Right kidney (tissue), 9 donors: ENCODE measurements around the gene TEX19.
A peak's percentile ranks its signal among the peaks of the same experiment; 100 is the strongest.

Experiments used
- DNase-seq: peaks from one replicate; pipeline ENCODE4 v3.0.0-alpha.2; 2016
- long read RNA-seq, 8 donors: transcript quantifications; one replicate each; lab custom pipeline, GENCODE V29; 2026

The TEX19 gene, protein sequence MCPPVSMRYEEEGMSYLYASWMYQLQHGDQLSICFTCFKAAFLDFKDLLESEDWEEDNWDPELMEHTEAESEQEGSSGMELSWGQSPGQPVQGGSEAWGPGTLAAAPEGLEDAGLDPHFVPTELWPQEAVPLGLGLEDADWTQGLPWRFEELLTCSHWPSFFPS
- long read RNA-seq, donor 1, result 0 reads
- long read RNA-seq, donor 2, result 0 reads
- long read RNA-seq, donor 3, result 0 reads
- long read RNA-seq, donor 4, result 0 reads
- long read RNA-seq, donor 5, result 0 reads
- long read RNA-seq, donor 6, result 0 reads
- long read RNA-seq, donor 7, result 0 reads
- long read RNA-seq, donor 8, result 0 reads

DNA sequence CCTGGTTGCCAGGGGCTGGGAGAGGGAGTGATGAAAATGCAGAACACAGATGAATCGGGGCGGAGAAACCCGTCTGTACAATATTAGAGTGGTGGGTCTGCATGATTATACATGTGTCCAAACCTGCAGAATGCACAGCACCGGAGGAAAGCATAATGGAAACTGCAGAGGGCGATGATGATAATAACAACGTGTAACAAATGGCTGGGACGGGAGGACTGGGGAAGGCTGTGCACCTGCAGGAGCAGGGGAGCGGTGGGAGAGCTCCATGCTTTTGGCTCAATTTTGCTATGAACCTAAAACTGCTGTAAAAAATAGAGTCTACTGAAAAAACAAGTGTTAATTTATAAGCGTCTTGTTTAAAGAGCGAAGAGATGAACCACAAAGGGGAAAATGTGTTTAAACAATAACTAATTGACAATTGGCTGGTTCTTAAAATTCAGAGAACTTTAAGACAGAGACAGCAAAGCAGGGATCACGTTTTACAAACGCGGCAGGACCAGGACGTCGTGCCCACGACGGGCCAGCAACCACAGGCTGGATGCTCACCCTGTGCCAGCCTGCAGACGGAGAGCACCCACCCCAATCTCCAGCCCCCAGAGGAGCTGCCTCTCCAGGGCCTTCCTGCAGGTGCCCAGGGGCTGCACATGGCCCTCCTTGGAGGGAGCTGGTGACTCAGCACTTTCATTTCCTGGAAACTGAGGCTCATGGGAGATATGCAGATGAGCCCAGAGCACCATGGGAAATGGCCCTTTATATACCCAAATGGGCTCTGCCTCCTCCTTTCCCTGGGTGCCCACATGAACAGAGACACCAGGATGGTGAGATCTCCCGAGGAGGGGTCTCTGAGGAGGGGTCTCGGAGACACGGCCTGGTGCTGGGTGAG is at the start of gene TEX19:
Gene TEX19, plus strand, starts transcription at position 783 of the 886 bp plus-strand sequence. CDS start 2,904 bp downstream, outside the sequence.
- no peak for DNase-seq

DNA sequence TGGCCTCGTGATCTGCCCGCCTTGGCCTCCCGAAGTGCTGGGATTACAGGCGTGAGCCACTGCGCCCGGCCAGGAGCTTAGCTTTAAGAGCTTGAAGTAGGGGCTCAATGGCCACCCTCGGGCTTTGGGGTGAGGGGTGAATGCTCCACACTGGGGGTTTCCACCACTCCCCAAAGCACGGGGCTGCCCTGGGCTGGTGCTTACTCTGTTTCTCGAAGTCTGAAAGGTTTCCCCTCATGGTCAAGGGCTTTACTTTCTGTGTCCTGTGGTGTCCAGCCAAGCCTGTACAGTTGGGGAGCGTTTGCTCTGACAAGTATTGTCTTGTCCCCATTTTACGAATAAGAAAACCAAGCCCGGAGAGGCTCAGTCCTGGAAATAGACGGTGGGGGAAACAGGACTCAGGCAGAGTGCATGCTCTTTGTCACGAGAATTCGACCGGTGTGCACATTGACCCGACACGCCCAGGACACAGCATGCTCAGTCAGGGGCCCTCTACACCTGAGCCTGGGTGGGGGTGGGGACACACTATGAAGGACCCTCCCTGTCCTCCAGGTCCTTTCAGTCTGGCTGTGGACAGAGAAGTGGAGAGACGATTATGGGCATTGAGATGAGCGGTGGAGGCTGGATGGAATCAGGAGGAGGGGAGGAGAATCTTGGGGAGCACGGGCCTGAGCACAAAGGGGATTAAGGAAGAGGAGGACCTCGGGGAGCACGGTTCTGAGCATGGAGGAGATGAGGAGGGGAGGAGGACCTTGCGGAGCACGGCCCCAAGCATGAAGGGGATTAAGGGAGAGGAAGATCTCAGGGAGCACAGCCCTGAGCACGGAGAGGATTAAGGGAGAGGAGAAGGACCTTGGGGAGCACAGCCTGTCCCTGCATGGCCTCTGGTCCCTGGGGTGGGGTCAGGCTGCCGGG is 49.1 kb upstream of the TEX19 start:
- no peak for DNase-seq

DNA sequence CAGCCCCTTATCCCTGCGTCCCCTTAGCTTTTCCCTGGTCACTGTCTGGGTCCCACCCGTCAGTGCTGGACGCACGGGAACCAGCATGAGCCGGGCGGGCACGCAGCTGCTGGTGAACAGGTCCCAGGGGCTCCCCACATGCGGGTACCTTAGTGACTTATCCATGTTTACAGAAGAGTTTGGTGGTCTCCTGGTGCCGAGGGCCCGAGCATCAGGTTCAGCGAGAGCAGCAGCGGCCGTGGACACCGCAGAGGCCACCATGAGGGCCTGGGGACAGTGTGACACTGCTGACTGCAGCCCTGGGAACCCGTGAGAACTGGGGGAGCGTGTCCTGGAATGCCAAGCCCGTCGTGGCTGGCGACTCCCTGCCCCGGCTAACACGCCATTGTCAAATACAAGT is 48.2 kb upstream of the TEX19 start:
- DNase-seq, result no peak

DNA sequence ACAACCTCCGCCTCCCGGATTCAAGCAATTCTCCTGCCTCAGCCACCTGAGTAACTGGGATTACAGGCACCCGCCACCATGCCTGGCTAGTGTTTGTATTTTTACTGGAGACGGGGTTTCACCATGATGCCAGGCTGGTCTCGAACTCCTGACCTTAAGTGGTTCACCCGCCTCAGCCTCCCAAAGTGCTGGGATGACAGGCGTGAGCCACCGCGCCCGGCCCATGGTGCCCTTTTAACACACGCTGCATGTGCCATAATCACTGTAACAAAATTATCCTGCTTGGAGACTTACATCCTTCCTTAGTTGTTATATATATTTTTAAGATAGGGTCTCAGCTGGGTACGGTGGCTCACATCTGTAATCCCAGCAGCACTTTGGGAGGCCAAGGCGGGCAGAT is 47.1 kb upstream of the TEX19 start:
- no peak for DNase-seq

DNA sequence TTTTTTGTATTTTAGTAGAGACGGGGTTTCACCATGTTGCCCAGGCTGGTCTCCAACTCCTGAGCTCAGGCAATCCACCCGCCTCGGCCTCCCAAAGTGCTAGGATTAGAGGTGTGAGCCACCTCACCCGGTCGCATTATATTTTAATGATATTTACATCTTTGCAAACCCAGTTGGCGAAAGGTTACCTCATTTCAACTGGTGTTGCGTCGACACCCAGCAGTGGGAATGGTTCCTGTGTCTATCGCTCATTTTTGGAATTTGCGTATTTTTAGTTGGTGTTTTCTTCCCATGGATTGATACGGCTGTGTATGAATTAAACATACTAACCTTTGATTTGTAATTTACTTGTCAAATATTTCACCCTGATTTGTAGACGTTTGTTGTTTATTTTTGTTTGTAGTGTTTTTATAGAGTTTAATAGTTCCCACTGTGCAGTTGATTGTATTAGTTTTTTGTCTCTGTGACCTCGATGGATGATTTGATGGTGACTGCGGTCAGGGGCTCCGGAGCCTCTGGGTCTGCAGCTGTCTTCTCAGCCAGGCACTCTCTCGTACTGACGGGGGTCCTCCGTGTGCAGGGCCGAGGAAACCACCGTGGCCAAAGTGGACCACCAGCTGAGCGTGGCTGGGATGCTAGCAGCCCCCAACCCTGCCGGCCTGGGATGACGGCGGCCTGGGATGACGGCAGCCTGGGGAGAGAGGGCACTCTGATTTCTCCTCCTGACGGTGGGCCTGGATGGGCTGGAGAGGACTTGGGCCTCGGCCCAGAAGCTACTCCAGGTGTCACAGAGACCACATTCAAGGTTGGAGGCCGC is 45.6 kb upstream of the TEX19 start:
- DNase-seq, result no peak

DNA sequence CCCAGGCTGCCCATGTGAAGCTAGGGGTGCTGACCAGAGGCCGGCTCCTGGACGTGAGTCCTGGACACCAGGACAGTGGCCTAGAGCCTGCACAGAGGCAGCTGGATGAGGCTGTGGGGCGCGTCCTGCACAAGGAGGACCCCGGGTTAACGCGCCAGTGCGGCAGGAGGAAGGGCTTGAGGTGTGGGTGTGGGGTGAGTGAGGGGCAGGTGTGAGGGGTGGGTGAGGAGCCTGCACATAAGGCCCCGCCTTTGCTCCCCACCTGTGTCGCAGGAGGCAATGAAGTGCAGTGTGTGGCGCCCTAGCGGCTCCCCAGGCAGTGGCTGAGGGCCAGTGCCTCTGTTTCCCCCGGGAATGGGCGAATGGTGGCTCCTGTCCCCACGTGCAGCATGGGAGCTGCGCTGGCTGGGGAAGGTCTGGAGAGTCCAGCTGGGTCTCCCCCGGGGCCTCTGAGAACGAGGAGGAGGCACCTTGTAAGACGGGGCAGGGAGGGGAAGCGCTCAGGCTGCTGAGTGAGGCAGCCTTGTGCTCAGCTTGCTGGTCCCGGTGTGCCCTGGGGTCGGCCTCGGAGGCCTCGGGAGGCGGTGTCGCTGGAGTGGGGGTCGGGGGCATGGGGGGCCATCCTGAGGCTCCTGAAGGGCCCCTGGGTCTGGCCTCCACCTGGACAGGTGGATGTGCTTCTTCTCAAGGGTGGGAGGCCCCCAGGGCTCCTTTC is 44.9 kb upstream of the TEX19 start:
- no peak for DNase-seq

DNA sequence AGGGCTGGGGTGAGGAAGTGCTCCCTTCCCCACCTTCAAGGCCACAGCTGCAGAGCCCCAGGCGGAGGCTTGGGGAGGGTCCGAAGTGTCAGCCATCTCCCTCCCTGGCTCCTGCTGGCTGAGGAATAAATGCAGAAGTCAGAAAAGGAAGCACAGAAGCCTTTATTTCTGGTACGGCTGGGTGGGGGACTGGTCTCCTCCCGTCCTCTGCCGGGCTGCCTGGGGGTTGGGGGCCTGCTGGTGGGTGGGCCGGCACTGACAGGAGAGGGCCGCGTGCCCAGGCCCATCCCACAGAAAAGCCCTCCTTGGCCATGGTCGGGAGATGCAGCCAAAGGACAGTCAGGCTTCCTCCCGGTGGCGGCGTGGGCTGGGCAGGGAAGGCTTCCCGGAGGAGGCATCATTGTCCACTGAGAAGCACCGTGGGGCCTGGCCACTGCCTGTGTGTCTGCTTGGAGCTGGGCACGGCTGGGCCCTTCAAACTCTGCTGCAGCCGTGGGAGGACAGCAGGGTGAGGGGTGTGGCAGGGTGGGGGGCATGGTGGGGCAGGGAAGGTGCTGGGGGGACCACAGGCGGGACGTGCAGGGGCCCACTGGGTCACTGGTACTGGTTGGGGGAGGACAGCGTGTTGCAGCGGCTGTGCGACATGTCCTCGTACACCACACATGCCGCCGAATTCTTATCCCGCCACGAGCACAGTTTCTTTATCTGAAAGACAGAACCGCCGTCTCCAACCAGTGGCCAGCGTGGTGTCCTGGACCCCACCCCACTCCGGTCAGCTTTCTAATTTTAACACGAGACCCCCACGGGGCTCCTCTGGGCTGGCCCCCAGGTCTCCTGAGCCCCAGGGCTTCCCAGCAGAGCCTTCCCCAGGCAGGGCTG is 44.1 kb upstream of the TEX19 start:
- no peak for DNase-seq

DNA sequence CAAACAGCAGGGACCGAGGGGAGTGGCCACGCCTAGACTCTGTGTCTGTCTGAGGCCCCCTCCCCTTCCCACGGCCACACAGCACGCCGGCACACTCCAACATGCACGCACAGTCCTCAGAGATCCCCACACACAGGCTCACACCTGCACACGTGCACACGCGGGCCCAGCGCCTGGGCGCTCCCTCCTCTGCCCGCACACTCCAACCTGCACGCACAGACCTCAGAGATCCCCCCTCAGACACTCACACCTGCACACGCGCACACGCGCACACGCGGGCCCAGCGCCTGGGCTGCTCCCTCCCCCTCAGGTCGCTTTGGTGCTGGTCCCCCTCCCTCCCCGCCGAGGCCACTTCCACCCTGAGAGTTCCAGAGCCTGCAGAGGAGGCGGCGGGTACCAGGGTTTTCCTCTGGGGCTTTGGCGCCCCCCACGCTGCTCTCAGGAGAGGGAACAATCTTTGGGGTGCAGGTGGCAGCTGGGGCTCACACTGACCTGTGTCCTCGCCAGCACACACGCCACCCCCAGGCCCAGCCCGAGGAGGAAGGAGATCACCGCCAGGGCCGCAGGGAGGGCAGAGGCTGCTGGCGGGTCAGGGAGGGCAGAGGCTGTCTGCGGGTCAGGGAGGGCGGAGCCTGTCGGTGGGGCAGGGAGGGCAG is 43.2 kb upstream of the TEX19 start:
- DNase-seq, result peak; percentile 20

DNA sequence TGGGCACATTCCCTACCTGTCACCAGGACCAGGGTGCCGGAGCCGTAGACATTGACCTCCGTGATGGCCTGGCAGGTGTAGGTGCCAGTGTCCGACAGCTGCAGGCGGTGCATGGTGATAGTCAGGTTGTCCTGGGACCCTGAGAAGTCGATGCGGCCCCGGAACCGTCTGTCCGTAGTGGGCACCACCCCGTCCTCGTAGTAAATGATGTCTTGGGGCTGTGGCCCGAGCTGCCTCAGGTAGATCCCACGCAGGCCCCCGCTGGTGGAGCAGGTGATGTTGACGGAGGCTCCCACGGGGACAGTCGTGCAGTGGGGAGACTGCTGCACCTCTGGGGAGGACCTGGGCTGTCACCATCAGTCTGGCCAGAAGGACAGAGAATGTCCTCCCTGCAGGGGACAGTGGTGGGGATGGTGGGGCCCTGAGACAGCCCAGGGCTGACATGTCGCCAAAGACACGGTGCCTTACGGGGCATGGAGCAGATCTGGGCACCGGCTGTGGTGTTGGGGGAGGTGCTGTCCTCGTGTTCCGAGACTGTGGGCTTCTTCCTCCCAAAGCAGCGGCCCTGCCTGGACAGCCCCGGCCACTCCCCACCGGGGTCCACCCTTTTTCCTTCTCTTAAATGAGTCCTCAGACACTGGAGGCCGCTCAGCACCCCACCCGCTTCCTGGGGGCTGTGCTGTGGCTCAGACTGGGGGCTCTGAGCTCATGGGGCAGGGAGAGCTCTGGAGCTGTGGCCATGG is 42.2 kb upstream of the TEX19 start:
- DNase-seq, result peak; percentile 17

DNA sequence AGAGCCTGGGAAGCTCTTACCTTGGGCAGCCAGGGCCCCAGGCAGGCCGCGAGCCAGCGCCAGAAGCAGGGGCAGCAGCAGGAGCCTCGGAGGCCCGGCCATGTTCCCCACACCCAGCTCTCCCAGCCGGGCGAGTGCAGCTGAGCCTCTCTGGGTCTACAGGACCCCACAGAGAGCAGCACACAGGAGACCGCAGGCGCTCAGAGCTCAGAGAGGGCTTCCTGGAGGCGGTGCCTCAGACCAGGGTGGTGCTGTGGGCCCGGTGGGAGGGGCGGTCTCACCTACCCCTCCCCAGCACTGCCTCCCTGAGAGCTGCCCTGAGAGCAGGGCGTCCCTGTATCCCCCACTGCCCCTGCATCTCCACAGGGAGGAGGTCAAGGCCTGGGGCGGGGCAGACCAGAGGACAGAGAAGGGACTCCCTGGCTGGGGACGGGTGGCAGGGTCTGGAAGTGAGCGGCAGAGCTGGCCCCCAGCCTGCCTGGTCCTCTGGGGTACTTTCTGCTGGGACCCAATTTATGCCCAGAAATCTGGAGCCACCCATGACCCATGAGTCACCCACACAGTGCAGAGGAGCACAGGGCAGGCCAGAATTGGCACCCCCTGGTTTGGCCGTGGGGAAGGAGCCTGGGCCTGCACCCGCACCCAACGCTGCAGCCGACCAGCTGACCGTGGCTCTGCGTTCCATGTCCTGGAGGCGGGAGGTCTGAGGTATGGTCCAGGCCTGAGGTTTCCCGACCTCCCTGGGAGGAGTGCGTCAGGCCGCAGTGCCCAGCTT is 41.5 kb upstream of the TEX19 start, which contains the start of gene CD7:
Gene CD7, minus strand, starts transcription at position 215 of the 775 bp plus-strand sequence. Its CDS starts 113 bp downstream, at position 102.
- DNase-seq, result peak; percentile 30

DNA sequence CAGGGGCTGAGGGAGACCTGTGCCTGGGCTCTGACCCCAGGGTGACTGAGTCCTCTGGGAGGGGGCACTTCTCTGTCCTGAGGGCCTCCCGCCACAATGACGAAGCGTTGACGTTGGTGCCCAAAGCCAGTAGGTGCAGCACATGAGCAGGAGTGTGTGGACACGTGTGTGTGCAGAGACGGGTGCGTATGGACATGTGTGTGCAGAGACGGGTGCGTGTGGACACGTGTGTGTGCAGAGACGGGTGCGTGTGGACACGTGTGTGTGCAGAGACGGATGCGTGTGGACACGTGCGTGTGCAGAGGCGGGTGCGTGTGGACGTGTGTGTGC is 40.9 kb upstream of the TEX19 start:
- DNase-seq, result no peak

DNA sequence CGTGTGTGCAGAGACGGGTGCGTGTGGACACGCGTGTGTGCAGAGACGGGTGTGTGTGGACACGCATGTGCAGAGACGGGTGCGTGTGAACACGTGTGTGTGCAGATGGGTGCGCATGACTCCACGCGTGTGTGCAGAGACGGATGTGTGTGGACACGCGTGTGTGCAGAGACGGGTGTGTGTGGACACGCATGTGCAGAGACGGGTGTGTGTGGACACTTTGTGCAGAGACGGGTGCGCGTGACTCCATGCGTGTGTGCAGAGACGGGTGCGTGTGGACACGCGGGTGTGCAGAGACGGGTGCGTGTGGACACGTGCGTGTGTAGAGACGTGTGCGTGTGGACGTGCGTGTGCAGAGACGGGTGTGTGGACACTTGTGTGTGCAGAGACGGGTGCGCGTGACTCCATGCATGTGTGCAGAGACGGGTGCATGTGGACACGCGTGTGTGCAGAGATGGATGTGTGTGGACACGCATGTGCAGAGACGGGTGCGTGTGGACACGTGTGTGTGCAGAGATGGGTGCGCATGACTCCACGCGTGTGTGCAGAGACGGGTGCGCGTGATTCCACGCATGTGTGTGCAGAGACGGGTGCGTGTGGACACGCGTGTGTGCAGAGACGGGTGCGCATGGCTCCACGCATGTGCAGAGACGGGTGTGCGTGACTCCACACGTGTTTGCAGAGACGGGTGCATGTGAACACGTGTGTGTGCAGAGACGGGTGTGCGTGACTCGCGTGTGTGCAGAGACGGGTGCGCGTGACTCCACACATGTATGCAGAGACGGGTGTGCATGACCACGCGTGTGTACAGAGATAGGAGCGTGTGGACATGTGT is 40.1 kb upstream of the TEX19 start:
- DNase-seq, result no peak

DNA sequence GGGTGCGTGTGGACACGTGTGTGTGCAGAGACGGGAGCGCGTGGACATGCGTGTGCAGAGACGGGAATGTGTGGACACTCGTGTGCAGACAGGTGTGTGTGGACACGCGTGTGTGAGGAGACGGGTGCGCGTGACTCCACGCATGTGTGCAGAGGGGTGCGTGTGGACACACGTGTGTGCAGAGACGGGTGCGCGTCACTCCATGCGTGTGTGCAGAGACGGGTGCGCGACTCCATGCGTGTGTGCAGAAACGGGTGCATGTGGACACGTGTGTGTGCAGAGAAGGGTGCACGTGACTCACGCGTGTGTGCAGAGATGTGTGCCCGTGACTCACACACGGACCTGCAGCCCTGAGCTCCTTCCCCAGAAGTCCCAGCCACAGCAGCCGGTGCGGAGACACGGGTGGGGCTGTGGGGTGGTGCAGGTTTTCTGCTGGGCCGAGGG is 39.4 kb upstream of the TEX19 start:
- DNase-seq, result no peak

DNA sequence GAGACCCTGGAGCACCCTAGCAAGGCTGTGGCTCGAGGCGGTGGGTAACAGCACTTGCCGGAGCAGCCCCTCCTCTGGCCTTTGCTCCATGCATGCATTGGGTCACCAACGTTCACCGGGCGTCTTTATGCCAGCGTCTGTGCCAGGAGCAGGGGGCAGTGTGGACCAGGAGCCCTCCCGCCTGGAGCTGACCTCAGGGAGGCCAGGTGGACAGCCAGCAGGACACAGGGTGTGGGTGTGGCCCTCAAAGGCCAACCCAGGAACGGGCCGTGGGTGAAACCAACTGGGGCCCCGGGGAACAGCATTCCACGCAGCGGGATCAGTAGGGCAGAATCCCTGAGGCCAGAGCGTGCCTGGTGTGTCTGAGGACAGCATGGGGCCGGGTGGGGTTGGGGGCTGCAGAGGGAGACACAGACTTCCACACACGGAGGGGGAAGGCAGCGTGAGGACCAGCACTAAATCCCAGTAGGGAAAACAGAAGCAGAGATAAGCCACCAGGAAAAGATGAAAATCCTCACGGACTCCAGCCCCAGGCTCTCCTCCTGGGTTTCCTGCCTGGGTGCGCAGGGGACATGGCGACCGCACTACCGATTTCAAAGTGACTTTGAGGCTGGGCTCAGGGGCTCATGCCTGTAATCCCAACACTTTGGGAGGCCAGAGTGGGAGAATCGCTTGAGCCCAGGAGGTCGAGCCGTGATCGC is 38.8 kb upstream of the TEX19 start:
- no peak for DNase-seq

DNA sequence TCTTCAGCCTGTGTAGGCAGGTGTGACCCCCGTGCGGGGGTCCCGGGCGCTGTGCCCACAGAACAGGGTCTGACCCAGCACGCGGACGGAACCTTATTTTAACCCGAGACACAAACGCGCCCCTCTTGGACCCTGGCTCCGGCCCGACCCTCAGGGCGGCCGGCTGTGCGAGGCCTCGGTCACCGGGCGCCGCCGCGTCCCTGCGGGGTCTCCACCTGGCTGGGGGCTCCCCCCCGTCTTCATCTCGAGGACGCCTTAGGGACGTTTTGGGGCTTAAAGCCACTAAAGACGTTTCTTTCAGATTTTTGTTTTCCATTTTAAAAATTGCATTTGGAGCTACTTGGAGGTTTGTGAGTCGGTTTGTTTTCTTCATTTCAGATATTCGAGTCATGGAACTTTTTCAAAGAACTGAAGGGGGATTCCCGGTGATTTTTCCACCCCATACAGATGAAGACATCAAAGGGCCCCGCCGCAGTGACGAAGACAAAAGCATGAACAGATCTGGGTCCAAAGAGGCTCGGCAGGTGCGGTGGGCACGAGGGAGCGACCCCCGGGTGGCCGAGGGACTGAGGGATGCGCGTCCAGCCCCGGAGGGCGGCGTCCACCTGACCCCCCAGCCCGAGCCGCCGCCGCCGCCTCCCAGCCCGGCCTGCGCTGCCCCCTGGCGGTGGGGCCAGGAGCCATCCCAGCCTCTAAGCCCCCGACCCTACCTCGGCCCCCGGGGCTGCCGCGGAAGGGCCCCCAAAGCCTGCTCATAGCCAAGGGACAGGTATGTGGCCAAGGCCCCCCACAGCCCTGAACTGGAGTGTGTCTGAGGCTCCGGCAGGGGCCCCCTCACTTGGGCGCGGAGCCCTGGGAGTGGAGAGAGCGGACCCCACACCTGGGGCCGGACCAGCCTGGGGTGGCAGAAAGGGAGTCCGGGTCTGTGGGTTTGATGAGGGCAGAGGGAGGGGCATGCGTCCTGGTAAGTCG is 37.8 kb upstream of the TEX19 start:
- DNase-seq, result peak; percentile 38
